ENCODE data around the gene PPARD. TPM values are rescaled to one million over a fixed set of nuclear protein-coding genes. Genes with fewer than 3 reads are reported as not detected.

Gene PPARD
- total RNA-seq, 5 donors from 2014 or later (not counting 1 experiment from before 2014, with no cell fraction given): 36.8 to 41.3 (median 37.9) TPM

Other genes with a start within 250 kb of the PPARD start
- not detected for gene TCP11, start 201.2 kb upstream of the PPARD start, total RNA-seq
- gene SCUBE3, start 128.6 kb upstream of the PPARD start, total RNA-seq: under 1 TPM in 4 of 5 donors, not detected in 1; 0.03 to 0.14 (median 0.08) TPM
- 10 to 100 TPM; 72.7 to 91.3 (median 84.8) TPM for gene ZNF76, start 82.8 kb upstream of the PPARD start, total RNA-seq
- gene DEF6, start 44.7 kb upstream of the PPARD start, total RNA-seq: 100 to 1,000 TPM; 221 to 311 (median 298) TPM
- 10 to 100 TPM in 3 of 5 donors, 1 to 10 TPM in 2; 5.6 to 12.8 (median 11.7) TPM for gene FANCE, start 109.8 kb downstream of the PPARD start, total RNA-seq
- 1,000 to 10,000 TPM; 1,890 to 2,203 (median 2,081) TPM for gene RPL10A, start 125.8 kb downstream of the PPARD start, total RNA-seq
- gene TEAD3, start 154.5 kb downstream of the PPARD start, total RNA-seq: under 1 TPM in 3 of 5 donors, not detected in 2; 0.26 to 0.53 (median 0.41) TPM
- not detected for gene TULP1, start 170.3 kb downstream of the PPARD start, total RNA-seq

Data from T-cell (primary cell).